ENCODE results near the gene PTPN1. TPM values are rescaled to one million over a fixed set of nuclear protein-coding genes. Genes with fewer than 3 reads are reported as not detected.

PTPN1 gene
- polyA plus RNA-seq, 4 donors = 6.5 to 18.0 (median 12.6) TPM

DNA sequence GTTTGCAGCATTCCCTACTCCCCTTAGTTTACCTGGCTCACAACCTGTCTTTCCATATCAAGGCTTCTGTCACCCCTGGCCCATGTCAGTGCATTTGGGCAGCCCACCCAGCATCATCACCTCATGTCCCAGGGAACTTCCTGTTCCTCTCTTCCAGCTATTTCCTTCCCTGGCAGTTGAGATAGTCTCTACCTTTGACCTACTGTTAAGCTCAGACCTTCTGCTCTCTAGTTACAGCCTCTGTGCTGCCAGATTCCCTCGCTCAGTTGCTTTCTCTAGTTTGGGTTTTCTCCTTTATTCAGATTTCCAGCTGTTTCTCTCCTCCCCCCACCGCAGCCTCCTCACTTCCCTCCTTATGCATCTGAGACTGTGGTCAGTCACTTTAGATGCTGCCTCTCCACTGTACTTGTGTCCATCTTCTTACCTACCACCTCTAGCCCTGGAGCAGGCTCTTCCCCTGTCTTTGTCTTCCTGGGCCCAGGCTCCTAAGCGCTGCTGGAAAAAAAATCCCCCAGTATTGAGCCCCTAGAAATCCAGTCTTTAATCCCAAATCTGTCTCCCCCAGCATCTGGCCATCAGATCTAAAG, 16.3 kb downstream of the PTPN1 start:
- H3K9me3 ChIP-seq (ENCODE audit: control insufficient read depth in 2 of 2, insufficient read depth in 1 of 2, low read depth in 1 of 2, low read length in 1 of 2) = no peaks in the 10 kb centered on the region
- H3K4me3 ChIP-seq (ENCODE audit: low read depth in 1 of 3, low read length in 3 of 3) = no peak overlapping the region
- peaks cover 3 to 24% (median 4%) of the 10 kb centered on the region in 3 donors for H3K4me1 ChIP-seq (ENCODE audit: control insufficient read depth in 3 of 3, insufficient read depth in 2 of 3, low read depth in 1 of 3, low read length in 2 of 3)
- DNase-seq (peak; percentile 29 to 62), FAIRE-seq (no peak)
- no peak overlapping the region for H3K27ac ChIP-seq (ENCODE audit: low read depth in 1 of 3, low read length in 2 of 3)
- 40 to 58% (median 51%) methylated on average over 3 of the region's 3 CpGs for WGBS, 3 donors
- H3K27me3 ChIP-seq (ENCODE audit: control insufficient read depth in 3 of 3, insufficient read depth in 3 of 3, low read length in 3 of 3) = no peaks in the 10 kb centered on the region
- peaks cover 0 to 9% (median 0%) of the 10 kb centered on the region in 3 donors for H3K36me3 ChIP-seq (ENCODE audit: control insufficient read depth in 3 of 3, insufficient read depth in 2 of 3, low read depth in 1 of 3, low read length in 3 of 3)

DNA sequence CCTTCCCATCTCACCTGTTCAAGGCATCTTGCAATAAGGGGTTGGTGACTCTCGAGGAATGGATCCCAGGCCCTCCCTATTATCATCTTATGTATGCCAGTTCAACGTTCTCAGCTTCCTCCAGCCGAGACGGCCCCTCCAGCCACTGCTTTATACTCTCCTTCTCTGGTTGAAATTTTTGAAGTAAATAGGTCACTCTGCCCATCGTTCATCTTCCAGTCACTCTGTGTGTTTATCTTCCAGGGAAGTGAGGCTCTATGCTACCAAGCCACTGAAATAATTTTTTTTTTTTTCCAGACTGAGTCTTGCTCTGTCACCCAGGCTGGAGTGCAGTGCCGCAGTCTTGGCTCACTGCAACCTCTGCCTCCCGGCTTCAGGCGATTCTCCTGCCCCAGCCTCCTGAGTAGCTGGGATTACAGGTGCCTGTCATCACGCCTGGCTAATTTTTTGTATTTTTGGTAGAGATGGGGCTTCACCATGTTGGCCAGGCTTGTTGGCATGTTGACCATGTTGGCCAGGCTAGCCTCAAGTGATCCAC, 17.0 kb downstream of the PTPN1 start:
- Histone ChIP-seq H3K9me3 (ENCODE audit: control insufficient read depth in 2 of 2, insufficient read depth in 1 of 2, low read depth in 1 of 2, low read length in 1 of 2) (no peaks in the 10 kb centered on the region), H3K4me1 (ENCODE audit: control insufficient read depth in 3 of 3, insufficient read depth in 2 of 3, low read depth in 1 of 3, low read length in 2 of 3) (peaks cover 3 to 24% (median 4%) of the 10 kb centered on the region in 3 donors), H3K4me3 (ENCODE audit: low read depth in 1 of 3, low read length in 3 of 3) (no peak overlapping the region), H3K36me3 (ENCODE audit: control insufficient read depth in 3 of 3, insufficient read depth in 2 of 3, low read depth in 1 of 3, low read length in 3 of 3) (peaks cover 0 to 9% (median 0%) of the 10 kb centered on the region in 3 donors), H3K27me3 (ENCODE audit: control insufficient read depth in 3 of 3, insufficient read depth in 3 of 3, low read length in 3 of 3) (no peaks in the 10 kb centered on the region), H3K27ac (ENCODE audit: low read depth in 1 of 3, low read length in 2 of 3) (no peak overlapping the region)
- DNase-seq (no peak), FAIRE-seq (no peak)
- 76 to 89% (median 83%) methylated on average over 9 of the region's 9 CpGs for WGBS, 3 donors

- Histone ChIP-seq H3K27me3 (ENCODE audit: control insufficient read depth in 3 of 3, insufficient read depth in 3 of 3, low read length in 3 of 3) (no peaks in the 10 kb centered on the region), H3K4me3 (ENCODE audit: low read depth in 1 of 3, low read length in 3 of 3) (no peak overlapping the region), H3K9me3 (ENCODE audit: control insufficient read depth in 2 of 2, insufficient read depth in 1 of 2, low read depth in 1 of 2, low read length in 1 of 2) (no peaks in the 10 kb centered on the region), H3K4me1 (ENCODE audit: control insufficient read depth in 3 of 3, insufficient read depth in 2 of 3, low read depth in 1 of 3, low read length in 2 of 3) (peaks cover 3 to 24% (median 4%) of the 10 kb centered on the region in 3 donors), H3K27ac (ENCODE audit: low read depth in 1 of 3, low read length in 2 of 3) (no peak overlapping the region), H3K36me3 (ENCODE audit: control insufficient read depth in 3 of 3, insufficient read depth in 2 of 3, low read depth in 1 of 3, low read length in 3 of 3) (peaks cover 0 to 9% (median 0%) of the 10 kb centered on the region in 3 donors)
- 69 to 82% (median 73%) methylated on average over 6 of the region's 6 CpGs for WGBS, 3 donors
- DNase-seq (no peak), FAIRE-seq (no peak)
These were observed 17.9 kb downstream of the PTPN1 start for GRCh38 chr20:50528129-50528528.

DNA sequence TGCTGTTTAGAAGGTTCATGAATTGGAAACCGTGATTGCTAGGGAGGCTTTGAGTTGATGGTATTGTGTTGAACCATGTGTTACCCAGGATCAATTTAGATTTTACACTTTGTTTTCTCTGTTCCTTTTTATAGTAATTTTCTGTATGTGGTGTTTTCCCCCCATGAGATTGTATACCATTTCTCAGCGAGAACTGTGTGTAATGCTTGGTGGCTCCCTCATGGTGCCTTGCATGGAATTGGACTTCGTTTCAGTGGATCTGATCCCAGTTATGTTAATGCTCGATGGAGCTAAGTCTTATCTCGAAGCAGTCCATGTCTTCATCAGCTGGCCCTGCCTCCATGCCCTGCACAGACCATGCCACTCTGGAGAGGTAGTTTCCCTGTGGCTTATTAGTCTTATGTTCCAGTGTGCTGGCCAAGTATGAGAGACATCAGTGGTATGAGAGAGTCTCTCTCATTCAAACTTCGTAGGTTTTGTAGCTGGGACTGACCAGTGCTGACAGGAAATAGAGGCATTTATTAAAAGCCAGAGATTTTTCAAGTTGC, 18.7 kb downstream of the PTPN1 start:
- peaks cover 0 to 9% (median 0%) of the 10 kb centered on the region in 3 donors for H3K36me3 ChIP-seq (ENCODE audit: control insufficient read depth in 3 of 3, insufficient read depth in 2 of 3, low read depth in 1 of 3, low read length in 3 of 3)
- H3K4me1 ChIP-seq (ENCODE audit: control insufficient read depth in 3 of 3, insufficient read depth in 2 of 3, low read depth in 1 of 3, low read length in 2 of 3) = peaks cover 3 to 22% (median 4%) of the 10 kb centered on the region in 3 donors
- H3K9me3 ChIP-seq (ENCODE audit: control insufficient read depth in 2 of 2, insufficient read depth in 1 of 2, low read depth in 1 of 2, low read length in 1 of 2) = no peaks in the 10 kb centered on the region
- H3K4me3 ChIP-seq (ENCODE audit: low read depth in 1 of 3, low read length in 3 of 3) = no peak overlapping the region
- peak overlapping the region in 1 of 3 donors; percentile 1 for H3K27ac ChIP-seq (ENCODE audit: low read depth in 1 of 3, low read length in 2 of 3)
- WGBS, 3 donors = 71 to 79% (median 72%) methylated on average over 6 of the region's 6 CpGs
- H3K27me3 ChIP-seq (ENCODE audit: control insufficient read depth in 3 of 3, insufficient read depth in 3 of 3, low read length in 3 of 3) = no peaks in the 10 kb centered on the region
- no peak for DNase-seq
- FAIRE-seq = no peak

- H3K27me3 ChIP-seq (ENCODE audit: control insufficient read depth in 3 of 3, insufficient read depth in 3 of 3, low read length in 3 of 3) = no peaks in the 10 kb centered on the region
- DNase-seq (no peak), FAIRE-seq (no peak)
- H3K4me3 ChIP-seq (ENCODE audit: low read depth in 1 of 3, low read length in 3 of 3) = no peak overlapping the region
- H3K9me3 ChIP-seq (ENCODE audit: control insufficient read depth in 2 of 2, insufficient read depth in 1 of 2, low read depth in 1 of 2, low read length in 1 of 2) = no peaks in the 10 kb centered on the region
- H3K27ac ChIP-seq (ENCODE audit: low read depth in 1 of 3, low read length in 2 of 3) = no peak overlapping the region
- H3K36me3 ChIP-seq (ENCODE audit: control insufficient read depth in 3 of 3, insufficient read depth in 2 of 3, low read depth in 1 of 3, low read length in 3 of 3) = peaks cover 0 to 8% (median 0%) of the 10 kb centered on the region in 3 donors
- H3K4me1 ChIP-seq (ENCODE audit: control insufficient read depth in 3 of 3, insufficient read depth in 2 of 3, low read depth in 1 of 3, low read length in 2 of 3) = peaks cover 0 to 12% (median 0%) of the 10 kb centered on the region in 3 donors
- WGBS, 3 donors = 92 to 97% (median 95%) methylated on average over 6 of the region's 6 CpGs
These were observed 22.0 kb downstream of the PTPN1 start for GRCh38 chr20:50532221-50532620.

DNA sequence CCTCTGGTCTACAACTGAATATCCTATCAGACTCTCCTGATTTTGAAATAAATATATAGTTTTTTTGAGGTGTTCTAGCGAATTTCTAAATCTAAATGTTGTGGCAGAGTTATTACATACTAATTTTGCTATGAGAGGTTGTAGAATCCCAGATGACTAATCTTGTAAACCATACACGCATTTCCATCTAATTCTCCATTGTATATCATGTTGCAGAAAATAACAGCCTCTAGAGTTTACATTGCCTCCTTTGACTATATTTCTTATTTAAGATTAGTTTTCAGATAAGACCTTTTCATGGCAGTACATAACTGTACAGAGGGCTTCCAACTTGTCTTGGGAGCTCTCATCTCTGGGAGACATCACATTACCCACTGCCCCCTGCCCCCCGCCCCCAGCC, 22.9 kb downstream of the PTPN1 start:
- Histone ChIP-seq H3K4me3 (ENCODE audit: low read depth in 1 of 3, low read length in 3 of 3) (no peak overlapping the region), H3K36me3 (ENCODE audit: control insufficient read depth in 3 of 3, insufficient read depth in 2 of 3, low read depth in 1 of 3, low read length in 3 of 3) (peaks cover 0 to 5% (median 0%) of the 10 kb centered on the region in 3 donors), H3K9me3 (ENCODE audit: control insufficient read depth in 2 of 2, insufficient read depth in 1 of 2, low read depth in 1 of 2, low read length in 1 of 2) (no peaks in the 10 kb centered on the region), H3K27ac (ENCODE audit: low read depth in 1 of 3, low read length in 2 of 3) (no peak overlapping the region), H3K4me1 (ENCODE audit: control insufficient read depth in 3 of 3, insufficient read depth in 2 of 3, low read depth in 1 of 3, low read length in 2 of 3) (peaks cover 0 to 12% (median 0%) of the 10 kb centered on the region in 3 donors), H3K27me3 (ENCODE audit: control insufficient read depth in 3 of 3, insufficient read depth in 3 of 3, low read length in 3 of 3) (no peaks in the 10 kb centered on the region)
- FAIRE-seq (no peak), DNase-seq (no peak)
- WGBS, 3 donors = 79 to 90% (median 81%) methylated on average over 3 of the region's 3 CpGs

DNA sequence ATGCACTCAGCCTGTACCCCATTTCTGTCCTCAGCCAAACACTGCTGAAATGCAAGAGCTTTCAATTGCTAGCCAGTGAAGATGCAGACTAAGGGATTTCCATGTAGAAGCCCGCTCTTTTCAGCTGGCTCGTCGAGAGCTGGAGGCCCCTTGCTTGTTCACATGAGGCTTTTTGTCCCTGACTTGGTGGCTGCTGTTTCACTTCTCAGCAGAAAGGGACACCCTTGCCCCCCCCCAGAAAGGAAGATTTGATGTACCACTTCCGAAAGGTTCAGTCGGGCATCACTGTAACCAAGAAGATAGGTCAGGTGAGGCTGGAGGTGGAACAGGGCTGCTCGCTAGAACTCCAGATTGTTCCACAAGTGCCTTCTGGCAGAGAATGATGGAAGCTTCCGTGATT, 23.3 kb downstream of the PTPN1 start:
- Histone ChIP-seq H3K9me3 (ENCODE audit: control insufficient read depth in 2 of 2, insufficient read depth in 1 of 2, low read depth in 1 of 2, low read length in 1 of 2) (no peaks in the 10 kb centered on the region), H3K27ac (ENCODE audit: low read depth in 1 of 3, low read length in 2 of 3) (no peak overlapping the region), H3K4me1 (ENCODE audit: control insufficient read depth in 3 of 3, insufficient read depth in 2 of 3, low read depth in 1 of 3, low read length in 2 of 3) (peaks cover 0 to 14% (median 0%) of the 10 kb centered on the region in 3 donors), H3K4me3 (ENCODE audit: low read depth in 1 of 3, low read length in 3 of 3) (no peak overlapping the region), H3K36me3 (ENCODE audit: control insufficient read depth in 3 of 3, insufficient read depth in 2 of 3, low read depth in 1 of 3, low read length in 3 of 3) (peaks cover 0 to 5% (median 0%) of the 10 kb centered on the region in 3 donors), H3K27me3 (ENCODE audit: control insufficient read depth in 3 of 3, insufficient read depth in 3 of 3, low read length in 3 of 3) (no peaks in the 10 kb centered on the region)
- FAIRE-seq (no peak), DNase-seq (no peak)
- 86 to 93% (median 88%) methylated on average over 7 of the region's 7 CpGs for WGBS, 3 donors

GRCh38 chr20:50534567-50534966, 24.4 kb downstream of the PTPN1 start:
- H3K27ac ChIP-seq (ENCODE audit: low read depth in 1 of 3, low read length in 2 of 3) = peak overlapping the region in 1 of 3 donors; percentile 43
- peaks cover 0 to 3% (median 0%) of the 10 kb centered on the region in 3 donors for H3K36me3 ChIP-seq (ENCODE audit: control insufficient read depth in 3 of 3, insufficient read depth in 2 of 3, low read depth in 1 of 3, low read length in 3 of 3)
- DNase-seq = no peak
- no peaks in the 10 kb centered on the region for H3K27me3 ChIP-seq (ENCODE audit: control insufficient read depth in 3 of 3, insufficient read depth in 3 of 3, low read length in 3 of 3)
- 73 to 89% (median 81%) methylated on average over 1 of the region's 1 CpG for WGBS, 3 donors
- peaks cover 0 to 11% (median 0%) of the 10 kb centered on the region in 3 donors for H3K4me1 ChIP-seq (ENCODE audit: control insufficient read depth in 3 of 3, insufficient read depth in 2 of 3, low read depth in 1 of 3, low read length in 2 of 3)
- H3K4me3 ChIP-seq (ENCODE audit: low read depth in 1 of 3, low read length in 3 of 3) = no peak overlapping the region
- no peak for FAIRE-seq
- no peaks in the 10 kb centered on the region for H3K9me3 ChIP-seq (ENCODE audit: control insufficient read depth in 2 of 2, insufficient read depth in 1 of 2, low read depth in 1 of 2, low read length in 1 of 2)
